T-helper 2 cell treated with Interferon-gamma antibody and Interleukin-4, amounts not matched to agents 5 μg/mL and 100 μg/mL, for 36 hours (primary cell): ENCODE measurements around the gene ITGA7.

Experiments used
- DNase-seq: peaks from one replicate; pipeline ENCODE4 v3.0.0; 2021; ENCODE audit warnings: low spot score
- H3K27ac Mint-ChIP-seq: one replicate; pipeline ENCODE4 v1.8.0; 2021; ENCODE audit warnings: mild to moderate bottlenecking, mixed read lengths
- H3K27me3 Mint-ChIP-seq: one replicate; pipeline ENCODE4 v1.8.0; 2021; ENCODE audit warnings: low read depth, mixed read lengths
- H3K36me3 Mint-ChIP-seq: one replicate; pipeline ENCODE4 v1.8.0; 2021; ENCODE audit warnings: low read depth, mixed read lengths
- H3K4me1 Mint-ChIP-seq: one replicate; pipeline ENCODE4 v1.8.0; 2021; ENCODE audit warnings: low read depth, mixed read lengths
- H3K4me3 Mint-ChIP-seq: one replicate; pipeline ENCODE4 v1.8.0; 2022; ENCODE audit warnings: mild to moderate bottlenecking, moderate library complexity, mixed read lengths
- H3K9me3 Mint-ChIP-seq: one replicate; pipeline ENCODE4 v1.8.0; 2021; ENCODE audit warnings: mixed read lengths

Gene ITGA7

DNA sequence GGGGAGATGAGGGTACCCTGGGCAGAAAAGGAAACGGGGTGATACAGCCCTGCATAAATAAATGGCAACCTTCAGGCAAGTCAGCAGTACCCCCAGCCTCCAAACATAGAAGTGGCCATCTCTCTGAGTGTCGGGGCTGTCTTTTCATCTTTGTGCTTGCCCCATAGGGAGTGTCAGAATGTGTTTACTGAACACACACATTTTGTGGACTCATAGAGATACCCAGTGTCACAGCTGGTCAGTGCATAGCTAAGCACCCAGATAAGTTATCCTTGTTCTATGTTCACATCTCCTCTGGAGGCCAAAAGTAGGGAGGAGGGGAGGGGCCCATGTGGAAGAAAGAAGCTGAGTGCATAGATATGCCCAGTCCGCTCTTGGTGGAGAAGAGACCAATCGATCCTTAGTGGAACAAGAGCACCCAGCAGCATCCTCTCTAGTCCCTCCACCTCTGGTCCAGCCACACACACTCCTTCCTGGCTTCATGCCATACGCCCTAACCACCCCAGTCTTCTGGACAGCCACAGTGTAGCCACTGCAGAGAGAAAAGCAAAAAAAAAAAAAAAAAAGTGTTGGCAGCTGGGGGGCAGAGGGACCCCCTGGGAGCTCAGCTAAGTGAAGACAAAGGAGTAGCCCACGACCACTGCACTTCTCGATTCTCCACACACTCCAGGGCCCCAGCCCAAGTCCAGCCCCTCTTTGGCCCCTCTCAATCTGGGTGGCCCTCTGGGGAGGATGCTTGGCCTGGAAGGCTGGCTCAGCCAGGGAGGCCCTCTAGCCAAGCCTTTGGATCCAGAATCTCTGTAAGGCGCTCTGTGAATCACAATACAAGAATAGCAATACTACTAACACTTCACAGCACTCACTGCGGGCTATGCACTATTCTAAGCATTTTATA is 2.6 kb downstream of the ITGA7 start:
- Mint-ChIP-seq H3K27ac (no peak overlapping the region), H3K9me3 (no peaks in the 10 kb centered on the region), H3K36me3 (no peaks in the 10 kb centered on the region), H3K27me3 (peaks cover 48% of the 10 kb centered on the region), H3K4me1 (peaks cover 13% of the 10 kb centered on the region), H3K4me3 (no peak overlapping the region)
- no peak for DNase-seq

DNA sequence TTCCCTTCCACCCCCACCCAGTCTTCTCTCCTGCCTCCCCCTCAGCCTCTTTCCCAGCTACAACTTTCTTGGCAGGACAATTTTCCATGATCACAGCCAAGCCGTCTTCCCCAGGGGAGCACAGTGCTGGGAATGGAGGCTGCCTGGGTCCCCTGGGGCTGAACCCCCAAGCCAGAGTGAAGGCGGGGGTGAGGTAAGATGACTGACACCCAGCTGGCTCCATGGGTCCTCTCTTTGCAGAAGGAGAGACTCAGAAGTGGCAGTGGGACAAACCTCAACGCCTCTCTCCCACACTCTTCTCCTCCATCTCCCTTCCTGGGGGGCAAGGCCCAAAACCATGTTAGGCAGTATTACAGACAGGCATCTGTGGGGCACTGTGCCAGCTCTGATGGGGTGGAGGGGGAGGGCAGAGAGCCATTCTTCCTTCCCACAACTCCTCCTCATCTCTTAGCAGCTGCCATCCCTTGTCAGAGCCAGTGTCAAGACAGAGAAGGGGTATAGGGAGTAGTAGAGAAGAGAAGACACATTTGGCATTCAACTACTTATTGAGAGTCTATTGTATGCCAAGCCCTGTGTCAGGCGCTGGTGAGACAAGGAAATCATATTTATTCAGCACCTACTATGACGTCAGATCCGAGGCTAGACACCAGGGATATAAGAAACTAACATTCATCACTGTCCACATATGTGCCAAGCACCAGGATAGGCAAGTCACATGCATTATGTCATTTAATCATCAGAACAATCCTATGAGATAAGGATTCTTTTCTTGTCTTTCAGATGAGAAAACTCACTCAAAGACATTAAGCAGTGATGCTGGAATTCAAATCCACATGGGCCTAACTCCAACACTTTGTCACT is 3.6 kb downstream of the ITGA7 start:
- Mint-ChIP-seq H3K4me1 (peaks cover 13% of the 10 kb centered on the region), H3K9me3 (no peaks in the 10 kb centered on the region), H3K27ac (no peak overlapping the region), H3K4me3 (no peak overlapping the region), H3K36me3 (no peaks in the 10 kb centered on the region), H3K27me3 (peaks cover 39% of the 10 kb centered on the region)
- DNase-seq, result no peak

DNA sequence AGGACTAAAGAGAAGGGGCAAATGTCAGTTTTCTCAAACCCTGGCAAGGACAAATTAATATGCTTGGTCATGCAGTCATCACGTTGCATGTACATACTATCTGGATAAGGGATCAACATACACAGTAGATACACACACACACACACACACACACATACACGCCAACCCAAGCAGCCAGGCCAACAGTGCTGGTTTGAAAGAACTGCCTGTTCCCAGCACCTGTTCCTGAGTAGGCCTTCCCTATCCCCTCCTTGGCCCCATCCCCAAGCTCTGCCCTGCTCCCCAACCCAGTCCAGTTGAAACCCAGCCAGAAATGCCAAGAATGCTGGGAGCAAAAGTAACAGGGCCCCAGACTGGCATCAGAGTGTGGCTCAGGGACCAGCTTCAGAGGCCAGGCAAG is 4.4 kb downstream of the ITGA7 start:
- no peak overlapping the region for H3K4me3 Mint-ChIP-seq
- H3K27me3 Mint-ChIP-seq, result peaks cover 32% of the 10 kb centered on the region
- no peak for DNase-seq
- peaks cover 6% of the 10 kb centered on the region for H3K4me1 Mint-ChIP-seq
- no peaks in the 10 kb centered on the region for H3K36me3 Mint-ChIP-seq
- no peak overlapping the region for H3K27ac Mint-ChIP-seq
- no peaks in the 10 kb centered on the region for H3K9me3 Mint-ChIP-seq

DNA sequence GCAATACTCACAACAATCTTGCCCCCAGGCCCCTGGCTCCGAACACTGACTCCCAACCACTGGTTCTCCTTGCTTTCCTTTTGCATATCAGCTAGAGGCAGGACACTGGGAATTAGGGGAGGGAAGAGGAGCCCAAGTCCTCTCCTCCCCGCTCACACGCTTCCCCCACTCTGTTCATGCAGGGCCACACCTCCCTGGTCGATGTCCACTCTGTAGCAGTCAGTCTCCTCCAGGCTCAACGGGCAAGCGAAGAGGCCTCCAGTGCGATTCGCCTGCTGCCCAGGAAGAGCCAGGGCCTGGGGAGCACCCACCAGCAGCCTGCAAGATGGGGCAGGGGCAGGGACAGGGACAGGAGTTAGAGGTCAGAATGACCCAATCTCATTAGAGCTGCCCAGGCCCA is 4.8 kb downstream of the ITGA7 start:
- no peaks in the 10 kb centered on the region for H3K9me3 Mint-ChIP-seq
- H3K36me3 Mint-ChIP-seq, result no peaks in the 10 kb centered on the region
- peaks cover 3% of the 10 kb centered on the region for H3K4me1 Mint-ChIP-seq
- no peak for DNase-seq
- H3K4me3 Mint-ChIP-seq, result no peak overlapping the region
- no peak overlapping the region for H3K27ac Mint-ChIP-seq
- peaks cover 28% of the 10 kb centered on the region for H3K27me3 Mint-ChIP-seq

DNA sequence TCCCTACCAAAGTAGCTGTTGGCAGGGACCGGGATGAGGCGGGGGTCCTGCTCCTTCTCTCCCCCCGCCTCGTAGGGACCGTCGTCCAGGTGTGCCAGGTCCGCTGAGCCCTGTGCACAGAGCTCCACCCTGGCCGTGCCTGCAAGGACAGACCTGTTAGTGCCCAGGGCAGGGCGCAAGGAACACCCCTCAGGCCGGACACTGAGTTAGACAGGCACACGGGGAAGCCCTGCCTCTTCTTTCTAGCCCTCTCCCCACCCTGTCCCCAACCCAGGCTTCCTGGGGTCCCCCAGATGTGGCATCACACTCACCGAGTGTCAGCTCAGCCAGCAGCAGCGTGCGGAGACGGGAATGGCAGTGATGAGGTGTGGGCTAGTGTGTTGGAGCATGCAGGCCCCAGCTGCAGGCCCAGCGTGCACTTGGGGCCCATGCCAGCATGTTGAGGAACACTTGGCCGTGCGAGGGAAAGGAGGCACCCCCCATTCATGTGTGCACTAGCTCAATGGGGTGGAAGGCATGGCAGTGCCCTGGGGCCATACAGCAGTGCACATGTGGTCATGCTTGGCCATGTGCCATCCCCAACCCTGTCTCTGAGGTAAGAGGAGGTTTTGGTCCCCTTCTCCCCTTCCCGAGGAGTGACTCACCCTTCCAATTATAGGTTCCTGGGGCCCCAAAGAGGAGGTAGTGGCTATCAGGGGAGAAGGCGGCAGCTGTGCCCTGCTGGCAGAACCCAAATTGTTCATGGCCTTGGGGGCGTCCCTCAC is 7.3 kb downstream of the ITGA7 start:
- no peak for DNase-seq
- H3K4me1 Mint-ChIP-seq, result no peaks in the 10 kb centered on the region
- no peak overlapping the region for H3K27ac Mint-ChIP-seq
- H3K36me3 Mint-ChIP-seq, result no peaks in the 10 kb centered on the region
- H3K9me3 Mint-ChIP-seq, result no peaks in the 10 kb centered on the region
- peaks cover 9% of the 10 kb centered on the region for H3K27me3 Mint-ChIP-seq
- H3K4me3 Mint-ChIP-seq, result no peak overlapping the region

DNA sequence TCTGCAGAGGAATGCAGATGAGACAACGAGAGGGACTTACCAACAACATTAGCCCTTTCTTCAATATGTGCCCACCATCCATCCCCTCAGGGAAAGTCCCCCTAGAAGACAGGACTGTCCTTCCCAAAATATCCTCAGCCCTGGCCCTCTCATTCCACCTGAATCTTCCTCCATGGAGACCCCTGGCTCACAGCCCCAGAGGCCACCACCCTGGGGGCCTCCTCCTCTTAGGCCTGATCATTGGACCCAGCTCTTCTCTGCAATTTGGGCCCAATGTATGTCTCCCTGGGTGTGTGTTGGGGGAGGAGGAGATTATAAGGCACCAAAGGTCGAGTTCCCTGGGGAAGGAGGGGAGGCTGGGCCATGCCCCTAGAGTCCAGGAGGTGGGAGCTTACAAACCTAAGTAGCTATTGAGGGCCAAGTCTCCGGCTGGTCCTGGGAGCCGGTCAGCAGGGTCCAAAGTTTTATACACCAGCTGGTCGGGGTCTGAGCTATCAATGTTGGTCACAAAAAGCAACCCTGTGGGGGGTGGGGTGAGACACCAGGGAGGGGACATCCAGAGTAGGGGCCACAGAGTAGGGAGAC is 8.1 kb downstream of the ITGA7 start:
- no peaks in the 10 kb centered on the region for H3K4me1 Mint-ChIP-seq
- H3K9me3 Mint-ChIP-seq, result no peaks in the 10 kb centered on the region
- H3K4me3 Mint-ChIP-seq, result no peak overlapping the region
- peaks cover 3% of the 10 kb centered on the region for H3K27me3 Mint-ChIP-seq
- DNase-seq, result no peak
- no peak overlapping the region for H3K27ac Mint-ChIP-seq
- no peaks in the 10 kb centered on the region for H3K36me3 Mint-ChIP-seq

DNA sequence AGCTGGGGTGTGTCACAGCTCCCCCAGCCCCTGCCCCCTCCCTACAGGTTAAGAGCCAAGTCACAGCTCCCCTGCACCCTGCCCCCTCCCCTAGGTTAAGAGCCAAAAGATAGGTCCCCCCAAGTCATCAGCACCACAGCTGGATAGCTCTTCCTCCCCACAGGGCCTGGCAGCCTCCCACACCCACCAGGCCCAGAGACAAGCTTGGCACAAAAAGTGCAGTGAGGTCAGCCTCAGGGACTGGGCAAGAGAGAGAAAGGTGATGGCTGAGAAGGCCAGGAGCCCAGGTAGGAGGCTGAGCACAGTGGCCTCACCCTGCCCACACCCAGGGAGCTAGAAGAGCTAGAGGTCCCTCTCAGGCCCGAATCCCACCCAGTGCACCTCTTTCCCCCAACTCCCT is 8.7 kb downstream of the ITGA7 start:
- DNase-seq, result no peak
- H3K36me3 Mint-ChIP-seq, result no peaks in the 10 kb centered on the region
- no peaks in the 10 kb centered on the region for H3K4me1 Mint-ChIP-seq
- H3K27ac Mint-ChIP-seq, result no peak overlapping the region
- H3K4me3 Mint-ChIP-seq, result no peak overlapping the region
- peaks cover under 1% of the 10 kb centered on the region for H3K27me3 Mint-ChIP-seq
- no peaks in the 10 kb centered on the region for H3K9me3 Mint-ChIP-seq

DNA sequence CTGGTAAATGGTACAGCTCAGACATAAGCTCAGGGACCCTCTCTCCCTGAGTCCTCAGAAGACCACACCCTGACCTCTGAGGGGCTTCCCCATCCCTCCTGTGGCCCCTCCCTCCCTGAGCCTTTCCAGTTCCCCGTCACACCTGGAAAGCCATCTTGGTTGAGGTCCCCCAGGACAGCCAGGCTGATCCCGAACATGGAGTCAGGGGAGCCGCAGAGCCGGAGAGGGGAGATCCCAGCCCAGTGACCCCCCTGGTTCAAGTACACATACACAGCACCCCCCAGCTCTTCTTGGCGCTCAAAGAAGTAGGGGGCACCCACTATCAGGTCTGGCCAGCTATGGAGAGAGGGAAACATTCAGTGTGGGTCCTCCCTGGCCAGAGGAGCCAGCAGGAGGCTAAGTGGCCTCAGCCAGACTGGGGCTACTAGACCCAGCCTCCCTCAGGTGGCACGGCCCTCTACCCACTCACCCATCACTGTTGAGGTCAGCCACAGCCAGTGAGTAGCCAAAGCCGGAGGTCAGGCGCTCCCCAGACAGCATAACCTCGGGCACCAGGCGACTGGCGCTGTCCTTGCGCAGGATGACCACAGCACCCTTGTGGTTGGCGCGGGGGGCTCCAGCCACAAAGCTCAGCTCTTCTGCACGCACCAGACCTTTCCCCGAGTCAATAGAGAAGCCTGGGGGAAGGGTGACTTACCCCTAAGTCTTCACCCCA is 9.3 kb downstream of the ITGA7 start:
- no peaks in the 10 kb centered on the region for H3K4me1 Mint-ChIP-seq
- H3K36me3 Mint-ChIP-seq, result no peaks in the 10 kb centered on the region
- no peaks in the 10 kb centered on the region for H3K9me3 Mint-ChIP-seq
- DNase-seq, result no peak
- H3K27ac Mint-ChIP-seq, result no peak overlapping the region
- H3K4me3 Mint-ChIP-seq, result no peak overlapping the region
- no peaks in the 10 kb centered on the region for H3K27me3 Mint-ChIP-seq

DNA sequence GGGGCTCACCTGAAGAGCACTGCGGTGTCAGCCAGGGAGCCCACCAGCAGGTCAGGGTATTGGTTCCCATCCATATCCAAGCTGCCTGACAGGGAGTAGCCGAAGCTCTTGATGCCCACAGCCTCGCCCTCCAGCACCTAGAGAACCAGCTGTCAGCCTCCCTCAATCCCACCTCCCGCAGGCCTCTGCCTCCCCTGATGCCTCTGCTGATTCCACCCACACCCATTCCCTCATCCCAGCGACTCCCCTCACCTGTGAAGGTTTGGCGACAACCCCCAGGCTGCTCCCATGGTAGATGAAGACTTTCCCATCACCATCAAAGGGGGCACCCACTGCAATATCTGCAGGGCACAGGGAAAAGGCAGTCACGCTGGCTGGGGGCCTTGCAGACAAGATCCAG is 10.0 kb downstream of the ITGA7 start:
- Mint-ChIP-seq H3K9me3 (no peaks in the 10 kb centered on the region), H3K4me1 (no peaks in the 10 kb centered on the region)

DNA sequence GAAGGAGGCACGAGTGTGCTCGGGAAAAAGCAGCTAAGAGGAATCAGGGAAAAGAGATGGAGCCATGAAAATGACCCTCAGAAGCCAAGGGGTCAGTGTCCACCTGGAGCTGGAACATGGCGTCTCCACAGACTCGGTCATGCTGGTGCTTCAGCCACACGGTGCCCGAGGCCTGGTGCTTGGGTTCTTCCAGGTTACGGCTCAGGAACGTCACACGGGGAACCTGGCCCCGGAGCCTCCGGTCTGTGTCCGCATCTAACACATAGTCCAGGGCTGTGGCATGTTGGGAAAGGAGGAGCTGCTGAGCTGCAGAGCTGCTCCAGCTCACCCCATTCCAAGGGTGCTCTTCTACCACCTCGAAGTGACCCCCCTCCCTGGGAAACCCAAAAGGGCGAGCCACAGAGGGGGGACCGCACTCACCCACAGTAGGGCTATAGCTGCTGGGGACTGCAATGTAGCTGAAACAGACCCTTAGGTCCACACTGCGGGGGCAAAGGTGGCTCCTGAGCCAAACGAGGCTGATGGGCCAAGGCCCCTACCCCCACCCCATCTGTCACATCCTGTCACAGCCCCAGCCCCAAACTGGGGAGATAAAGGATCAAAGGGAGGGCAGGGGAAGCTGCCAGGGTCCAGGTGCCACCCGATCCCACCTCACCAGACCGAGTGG is 10.8 kb downstream of the ITGA7 start:
- no peak overlapping the region for H3K27ac Mint-ChIP-seq
- no peaks in the 10 kb centered on the region for H3K9me3 Mint-ChIP-seq
- H3K36me3 Mint-ChIP-seq, result no peaks in the 10 kb centered on the region
- no peak for DNase-seq
- no peak overlapping the region for H3K4me3 Mint-ChIP-seq
- H3K27me3 Mint-ChIP-seq, result no peaks in the 10 kb centered on the region
- no peaks in the 10 kb centered on the region for H3K4me1 Mint-ChIP-seq

More for the DNA sequence above, 10.0 kb downstream of the ITGA7 start:
- Mint-ChIP-seq H3K27ac (no peak overlapping the region), H3K36me3 (no peaks in the 10 kb centered on the region), H3K4me3 (no peak overlapping the region), H3K27me3 (no peaks in the 10 kb centered on the region)
- DNase-seq, result no peak

DNA sequence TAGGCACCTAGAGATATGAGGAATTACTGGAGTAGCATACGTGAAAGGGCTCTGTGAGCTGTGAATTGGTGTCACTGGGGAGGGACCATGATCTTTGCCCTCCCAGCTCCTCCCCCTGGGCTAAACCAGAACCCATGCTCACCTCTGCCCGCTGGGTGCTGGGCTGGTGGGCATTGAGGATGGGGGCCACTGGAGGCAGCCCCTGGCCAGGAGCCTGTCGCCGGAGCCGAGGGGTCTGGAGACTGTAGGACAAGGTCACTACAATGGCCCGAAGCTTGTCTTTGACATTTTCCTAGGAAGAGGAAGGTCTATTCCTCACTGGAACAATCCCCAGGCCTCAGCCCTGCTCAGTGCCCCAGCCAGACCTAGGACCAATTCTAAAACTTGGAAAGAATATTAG is 11.6 kb downstream of the ITGA7 start:
- Mint-ChIP-seq H3K36me3 (no peaks in the 10 kb centered on the region), H3K4me1 (no peaks in the 10 kb centered on the region), H3K9me3 (no peaks in the 10 kb centered on the region), H3K4me3 (no peak overlapping the region), H3K27me3 (no peaks in the 10 kb centered on the region), H3K27ac (no peak overlapping the region)
- DNase-seq, result no peak

DNA sequence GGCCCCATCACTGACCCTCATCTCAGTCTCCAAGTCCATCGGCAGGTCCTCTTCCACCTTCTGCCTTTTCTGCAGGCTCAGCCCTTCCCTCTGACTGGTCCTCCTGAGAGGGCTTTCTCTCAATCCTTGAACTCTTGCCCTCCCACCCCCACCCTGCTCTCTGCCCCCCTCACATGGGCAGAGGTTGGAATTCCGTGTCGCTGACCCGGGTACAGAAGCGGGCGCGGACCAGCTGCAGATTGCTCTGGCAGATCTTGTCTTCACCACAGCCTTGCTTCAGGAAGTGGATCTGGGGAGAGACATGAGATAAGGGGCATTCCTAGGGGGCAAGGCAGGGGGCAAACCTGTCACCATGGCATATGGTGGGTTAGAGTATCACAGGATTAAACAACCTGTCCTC is 12.4 kb downstream of the ITGA7 start:
- no peaks in the 10 kb centered on the region for H3K9me3 Mint-ChIP-seq
- H3K4me1 Mint-ChIP-seq, result no peaks in the 10 kb centered on the region
- H3K27ac Mint-ChIP-seq, result no peak overlapping the region
- DNase-seq, result no peak
- H3K36me3 Mint-ChIP-seq, result no peaks in the 10 kb centered on the region
- H3K4me3 Mint-ChIP-seq, result no peak overlapping the region
- H3K27me3 Mint-ChIP-seq, result no peaks in the 10 kb centered on the region

DNA sequence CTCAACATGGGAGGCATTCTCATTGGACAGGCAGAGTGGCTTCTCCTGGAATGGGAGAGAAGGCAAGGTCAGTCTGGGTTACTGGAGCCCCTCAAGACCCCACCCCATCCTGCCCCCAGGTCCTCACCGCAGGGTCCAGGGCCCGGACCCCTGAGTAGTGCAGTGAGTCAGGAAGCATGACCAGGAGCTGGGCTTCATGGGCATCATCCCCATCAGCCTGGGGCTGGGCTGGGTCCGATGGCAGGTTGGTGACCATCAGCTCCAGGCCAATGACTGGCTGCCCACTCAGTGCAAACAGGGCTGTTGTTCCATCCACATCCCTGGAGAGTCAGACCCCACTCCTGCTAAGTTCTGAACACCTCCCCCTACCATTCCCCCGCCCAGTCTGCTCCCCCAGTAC is 13.1 kb downstream of the ITGA7 start:
- Mint-ChIP-seq H3K36me3 (no peaks in the 10 kb centered on the region), H3K27me3 (no peaks in the 10 kb centered on the region), H3K4me1 (no peaks in the 10 kb centered on the region), H3K9me3 (no peaks in the 10 kb centered on the region), H3K4me3 (no peak overlapping the region), H3K27ac (no peak overlapping the region)
- DNase-seq, result no peak
